ENCODE measurements around the gene MCTP1. TPM values are rescaled to one million over a fixed set of nuclear protein-coding genes. Genes with fewer than 3 reads are reported as not detected.

The MCTP1 gene
- total and polyA plus RNA-seq, 10 of the 15 experiments (the other 5 are each of a cell fraction or from before 2014, with no cell fraction given), result 12.6 to 45.9 (median 18.8) TPM

DNA sequence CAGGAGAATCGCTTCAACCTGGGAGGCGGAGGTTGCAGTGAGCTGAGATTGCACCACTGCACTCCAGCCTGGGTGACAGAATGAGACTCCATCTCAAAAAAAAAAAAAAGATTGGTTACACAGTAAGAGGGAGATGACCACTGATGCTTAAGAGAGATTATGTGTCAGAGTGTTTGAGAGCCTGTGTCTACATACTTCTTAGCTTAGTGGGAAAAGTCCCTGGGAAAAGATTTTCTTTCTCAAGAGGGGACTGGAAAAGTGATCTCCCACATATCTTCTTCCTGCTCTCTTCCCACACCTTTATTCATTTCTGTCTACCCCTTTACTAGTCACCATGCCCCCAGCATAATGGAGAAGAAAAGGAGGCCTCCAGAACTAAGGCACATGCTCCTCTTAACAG lies 55.2 kb downstream of the MCTP1 start (continued):
- TF ChIP-seq MYB (IDR thresholded peaks at IDR 0.05; ENCODE audit: borderline replicate concordance, low read depth, low read length), result no peak

DNA sequence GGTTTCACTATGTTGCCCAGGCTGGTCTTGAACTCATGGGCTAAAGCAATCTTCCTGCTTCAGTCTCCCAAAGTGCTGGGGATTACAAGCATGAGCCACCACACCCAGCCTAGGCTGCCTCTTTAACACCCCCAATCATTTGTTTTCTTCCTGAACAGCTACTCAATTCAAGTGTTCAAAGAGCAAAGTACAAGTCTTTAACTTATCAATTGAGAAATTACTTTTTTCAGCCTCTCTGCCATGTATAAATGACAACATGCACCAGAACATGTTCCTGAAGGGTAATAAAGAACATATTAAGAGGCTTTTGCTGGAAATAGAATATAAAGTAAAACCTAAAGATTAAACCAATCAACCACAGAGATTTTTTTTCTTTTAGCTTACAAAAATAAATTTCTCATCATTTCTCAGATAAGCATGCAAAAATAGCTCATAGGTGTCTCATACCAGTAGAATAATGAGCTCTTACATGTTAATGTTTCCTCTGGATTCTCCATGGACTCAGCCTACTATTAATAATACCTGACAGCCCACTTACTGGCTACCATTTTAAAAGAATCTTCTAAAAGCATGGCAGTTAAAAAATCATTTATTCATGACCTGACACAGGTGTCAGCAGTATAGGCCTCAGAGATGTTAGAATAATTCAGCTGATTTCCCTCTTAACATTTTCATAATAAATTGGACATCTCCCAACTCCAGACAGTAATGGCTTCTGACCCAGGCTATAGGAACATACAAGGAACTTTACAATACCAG lies 60.0 kb downstream of the MCTP1 start:
- H4K20me1 ChIP-seq (ENCODE audit: control insufficient read depth, insufficient read depth), result no peaks in the 10 kb centered on the region
- H3K27ac ChIP-seq (ENCODE audit: control insufficient read depth, insufficient read depth), result no peak overlapping the region
- BruUV-seq (replicated peaks), result no TSS peak
- H2AFZ ChIP-seq (ENCODE audit: control insufficient read depth, low read depth, low read length), result no peak overlapping the region
- no peaks in the 10 kb centered on the region for H3K79me2 ChIP-seq (ENCODE audit: control insufficient read depth, insufficient read depth, low read length)
- H3K4me1 ChIP-seq (ENCODE audit: control insufficient read depth, insufficient read depth, low read length), result no peaks in the 10 kb centered on the region
- ChIA-PET POLR2A (interaction anchor here (0.5 kb wide), 1 partner anchor 252 kb away, joined by 4 read pairs; no protein-coding TSS in a partner anchor), SMC1A (ENCODE audit: uncharacterized antibody, unreplicated experiment) (interaction anchor here (0.6 to 1.2 kb wide), 3 partner anchors 57 to 248 kb away, joined by 3 read pairs; partner anchors contain the start of gene MCTP1), RAD21 (ENCODE audit: unreplicated experiment) (no interaction called here), CTCF (interaction anchor here (1.2 kb wide), 1 partner anchor 75 kb away, joined by 3 read pairs; no protein-coding TSS in a partner anchor)
- in situ Hi-C loops (cut with MboI) (no loop called here), intact Hi-C loops (cut with micrococcal nuclease; ENCODE audit: unreplicated experiment) (no loop called here)
- no peak overlapping the region for H3K9ac ChIP-seq (ENCODE audit: control insufficient read depth, insufficient read depth, low read length)
- ATAC-seq, result no peak
- TF ChIP-seq, protein P1, sequence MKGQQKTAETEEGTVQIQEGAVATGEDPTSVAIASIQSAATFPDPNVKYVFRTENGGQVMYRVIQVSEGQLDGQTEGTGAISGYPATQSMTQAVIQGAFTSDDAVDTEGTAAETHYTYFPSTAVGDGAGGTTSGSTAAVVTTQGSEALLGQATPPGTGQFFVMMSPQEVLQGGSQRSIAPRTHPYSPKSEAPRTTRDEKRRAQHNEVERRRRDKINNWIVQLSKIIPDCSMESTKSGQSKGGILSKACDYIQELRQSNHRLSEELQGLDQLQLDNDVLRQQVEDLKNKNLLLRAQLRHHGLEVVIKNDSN (IDR thresholded peaks at IDR 0.05; ENCODE audit: borderline replicate concordance, extremely low read length, insufficient read depth, low read depth, low read length), result no peak
- no peak for TF ChIP-seq RUNX3 (IDR thresholded peaks at IDR 0.05; ENCODE audit: low read length)
- TF ChIP-seq CREM (IDR thresholded peaks at IDR 0.05; ENCODE audit: low read depth), result no peak
- no peak for TF ChIP-seq SMAD5 (IDR thresholded peaks at IDR 0.05; ENCODE audit: low read depth)
- no peak overlapping the region for H3K4me2 ChIP-seq (ENCODE audit: control insufficient read depth, insufficient read depth)
- H3K9me3 ChIP-seq (replicated peaks; ENCODE audit: control insufficient read depth, insufficient read depth, low read length), result no peaks in the 10 kb centered on the region; the same call in 2 of the 3 replicates
- DNase-seq (ENCODE audit: low read depth, low spot score), result no peak
- no peaks in the 10 kb centered on the region for H3K36me3 ChIP-seq (ENCODE audit: control insufficient read depth in 2 of 2, insufficient read depth in 2 of 2, low read length in 1 of 2)
- no peak for FAIRE-seq
- H3K27me3 ChIP-seq (replicated peaks in 1 of 2; ENCODE audit: control insufficient read depth in 2 of 2, insufficient read depth in 2 of 2, low read length in 1 of 2), result no peaks in the 10 kb centered on the region
- no peak overlapping the region for H3K4me3 ChIP-seq

All from GM12878 (cell line).